ENCODE data around the gene TXLNB. TPM values are rescaled to one million over a fixed set of nuclear protein-coding genes. Genes with fewer than 3 reads are reported as not detected.

Gene TXLNB
- total RNA-seq, 1 experiment from 2014 or later, result not detected

DNA sequence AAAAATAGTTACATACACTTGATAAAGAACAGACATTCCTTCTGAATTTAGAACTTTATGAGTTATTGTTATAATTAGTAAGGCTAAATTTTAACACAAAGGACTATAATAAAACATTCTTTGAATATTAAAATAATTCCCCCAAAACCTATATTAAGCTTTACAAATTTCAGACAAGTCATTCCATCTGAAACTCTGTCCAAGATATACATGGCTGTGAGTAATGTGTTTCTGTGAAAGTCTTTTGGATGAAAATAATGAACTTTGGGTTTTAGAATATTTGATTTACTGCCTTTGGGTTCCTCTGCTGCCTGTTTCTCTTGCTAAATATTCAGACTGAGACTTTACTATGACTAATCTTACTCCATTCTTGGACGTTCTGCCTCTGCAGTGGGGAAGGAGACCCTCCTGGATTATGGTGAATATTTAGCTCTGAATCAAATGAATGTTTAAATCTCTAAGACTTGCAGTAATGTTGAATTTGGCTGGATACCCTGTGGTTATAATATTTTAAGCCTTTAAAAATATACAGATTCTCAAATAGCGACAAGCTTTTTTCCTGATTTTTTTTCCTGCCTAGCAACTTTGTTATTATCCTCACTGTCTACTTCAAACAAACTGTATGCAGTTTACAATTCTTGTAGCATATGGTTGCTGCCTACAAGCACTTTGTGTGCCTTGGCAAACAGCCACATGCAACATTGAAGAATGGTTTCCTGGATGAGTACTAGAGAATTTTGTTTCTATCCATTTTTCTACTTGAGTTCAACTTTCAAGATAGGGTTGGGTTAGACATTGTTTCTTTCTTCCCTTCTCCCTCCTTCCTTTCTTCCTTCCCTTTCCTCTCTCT, 51.4 kb downstream of the TXLNB start:
- CTCF ChIA-PET, result no interaction called here
- no peak for TF ChIP-seq POLR2AphosphoS5 (IDR thresholded peaks at IDR 0.05; ENCODE audit: low read depth, low read length)
- no peak for TF ChIP-seq SIN3A (IDR thresholded peaks at IDR 0.05; ENCODE audit: borderline replicate concordance, insufficient read depth, low read depth, low read length)
- TF ChIP-seq, protein P1, sequence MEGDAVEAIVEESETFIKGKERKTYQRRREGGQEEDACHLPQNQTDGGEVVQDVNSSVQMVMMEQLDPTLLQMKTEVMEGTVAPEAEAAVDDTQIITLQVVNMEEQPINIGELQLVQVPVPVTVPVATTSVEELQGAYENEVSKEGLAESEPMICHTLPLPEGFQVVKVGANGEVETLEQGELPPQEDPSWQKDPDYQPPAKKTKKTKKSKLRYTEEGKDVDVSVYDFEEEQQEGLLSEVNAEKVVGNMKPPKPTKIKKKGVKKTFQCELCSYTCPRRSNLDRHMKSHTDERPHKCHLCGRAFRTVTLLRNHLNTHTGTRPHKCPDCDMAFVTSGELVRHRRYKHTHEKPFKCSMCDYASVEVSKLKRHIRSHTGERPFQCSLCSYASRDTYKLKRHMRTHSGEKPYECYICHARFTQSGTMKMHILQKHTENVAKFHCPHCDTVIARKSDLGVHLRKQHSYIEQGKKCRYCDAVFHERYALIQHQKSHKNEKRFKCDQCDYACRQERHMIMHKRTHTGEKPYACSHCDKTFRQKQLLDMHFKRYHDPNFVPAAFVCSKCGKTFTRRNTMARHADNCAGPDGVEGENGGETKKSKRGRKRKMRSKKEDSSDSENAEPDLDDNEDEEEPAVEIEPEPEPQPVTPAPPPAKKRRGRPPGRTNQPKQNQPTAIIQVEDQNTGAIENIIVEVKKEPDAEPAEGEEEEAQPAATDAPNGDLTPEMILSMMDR (IDR thresholded peaks at IDR 0.05), result no peak
- TF ChIP-seq, protein P2, sequence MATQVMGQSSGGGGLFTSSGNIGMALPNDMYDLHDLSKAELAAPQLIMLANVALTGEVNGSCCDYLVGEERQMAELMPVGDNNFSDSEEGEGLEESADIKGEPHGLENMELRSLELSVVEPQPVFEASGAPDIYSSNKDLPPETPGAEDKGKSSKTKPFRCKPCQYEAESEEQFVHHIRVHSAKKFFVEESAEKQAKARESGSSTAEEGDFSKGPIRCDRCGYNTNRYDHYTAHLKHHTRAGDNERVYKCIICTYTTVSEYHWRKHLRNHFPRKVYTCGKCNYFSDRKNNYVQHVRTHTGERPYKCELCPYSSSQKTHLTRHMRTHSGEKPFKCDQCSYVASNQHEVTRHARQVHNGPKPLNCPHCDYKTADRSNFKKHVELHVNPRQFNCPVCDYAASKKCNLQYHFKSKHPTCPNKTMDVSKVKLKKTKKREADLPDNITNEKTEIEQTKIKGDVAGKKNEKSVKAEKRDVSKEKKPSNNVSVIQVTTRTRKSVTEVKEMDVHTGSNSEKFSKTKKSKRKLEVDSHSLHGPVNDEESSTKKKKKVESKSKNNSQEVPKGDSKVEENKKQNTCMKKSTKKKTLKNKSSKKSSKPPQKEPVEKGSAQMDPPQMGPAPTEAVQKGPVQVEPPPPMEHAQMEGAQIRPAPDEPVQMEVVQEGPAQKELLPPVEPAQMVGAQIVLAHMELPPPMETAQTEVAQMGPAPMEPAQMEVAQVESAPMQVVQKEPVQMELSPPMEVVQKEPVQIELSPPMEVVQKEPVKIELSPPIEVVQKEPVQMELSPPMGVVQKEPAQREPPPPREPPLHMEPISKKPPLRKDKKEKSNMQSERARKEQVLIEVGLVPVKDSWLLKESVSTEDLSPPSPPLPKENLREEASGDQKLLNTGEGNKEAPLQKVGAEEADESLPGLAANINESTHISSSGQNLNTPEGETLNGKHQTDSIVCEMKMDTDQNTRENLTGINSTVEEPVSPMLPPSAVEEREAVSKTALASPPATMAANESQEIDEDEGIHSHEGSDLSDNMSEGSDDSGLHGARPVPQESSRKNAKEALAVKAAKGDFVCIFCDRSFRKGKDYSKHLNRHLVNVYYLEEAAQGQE (IDR thresholded peaks at IDR 0.05; ENCODE audit: insufficient read depth in 1 of 2, low read depth in 2 of 2, low read length in 1 of 2), result no peak
- no peak for TF ChIP-seq TCF7L2 (IDR thresholded peaks at IDR 0.05; ENCODE audit: low read depth, low read length)
- ATAC-seq, result no peak
- intact Hi-C loops (cut with micrococcal nuclease; ENCODE audit: unreplicated experiment), result no loop called here
- no peaks in the 10 kb centered on the region for H3K9me3 ChIP-seq (ENCODE audit: control insufficient read depth, insufficient read depth, low read depth, low read length)
- in situ Hi-C loops (cut with HindIII; ENCODE audit: low pct_unique_long_range_greater_than_20kb, low sequenced_read_pairs), result no loop called here
- H3K27me3 ChIP-seq (ENCODE audit: control insufficient read depth, insufficient read depth, low read length), result peaks cover 5% of the 10 kb centered on the region; the same call in 1 of the 2 replicates
- H3K36me3 ChIP-seq (ENCODE audit: control insufficient read depth, insufficient read depth, low read length), result no peaks in the 10 kb centered on the region
- H3K27ac ChIP-seq (ENCODE audit: low read length), result no peak overlapping the region
- no TSS peak for BruUV-seq (replicated peaks)
- no peak overlapping the region for H3K4me3 ChIP-seq (ENCODE audit: low read depth in 2 of 2, low read length in 2 of 2)
- POLR2A ChIA-PET, result no interaction called here
- no peaks in the 10 kb centered on the region for H3K4me1 ChIP-seq (ENCODE audit: control insufficient read depth, insufficient read depth, low read length)
- no peak for DNase-seq (ENCODE audit: low read depth, low spot score)

DNA sequence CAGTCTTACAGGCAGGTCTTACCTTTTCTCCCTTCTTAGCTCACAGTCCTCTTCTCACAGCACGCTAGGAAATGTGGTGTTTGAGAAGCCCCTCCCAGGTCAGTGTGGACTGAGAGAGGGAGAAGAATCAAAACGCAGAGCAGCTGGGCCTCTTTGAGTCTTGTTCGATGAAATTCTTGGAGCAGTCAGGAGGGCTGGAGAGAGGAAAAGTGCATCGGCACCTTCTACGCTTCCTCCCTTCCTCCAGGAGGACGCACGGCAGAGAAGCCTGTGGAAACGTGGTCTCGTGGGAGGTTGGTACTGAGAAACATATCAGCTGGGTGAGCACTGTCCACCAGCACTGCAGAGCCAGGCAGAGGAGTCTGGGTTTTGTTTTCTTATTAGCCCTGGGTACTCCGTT, 52.7 kb downstream of the TXLNB start:
- ChIA-PET POLR2A (no interaction called here), CTCF (no interaction called here)
- H3K4me3 ChIP-seq (ENCODE audit: low read depth in 2 of 2, low read length in 2 of 2), result no peak overlapping the region
- peaks cover 4% of the 10 kb centered on the region; the same call in 1 of the 2 replicates for H3K27me3 ChIP-seq (ENCODE audit: control insufficient read depth, insufficient read depth, low read length)
- H3K4me1 ChIP-seq (ENCODE audit: control insufficient read depth, insufficient read depth, low read length), result no peaks in the 10 kb centered on the region
- H3K9me3 ChIP-seq (ENCODE audit: control insufficient read depth, insufficient read depth, low read depth, low read length), result no peaks in the 10 kb centered on the region
- no TSS peak for BruUV-seq (replicated peaks)
- no peak for DNase-seq (ENCODE audit: low read depth, low spot score)
- H3K36me3 ChIP-seq (ENCODE audit: control insufficient read depth, insufficient read depth, low read length), result no peaks in the 10 kb centered on the region
- TF ChIP-seq, protein P1 (IDR thresholded peaks at IDR 0.05), result no peak
- TF ChIP-seq POLR2AphosphoS5 (IDR thresholded peaks at IDR 0.05; ENCODE audit: low read depth, low read length) (no peak), SIN3A (IDR thresholded peaks at IDR 0.05; ENCODE audit: borderline replicate concordance, insufficient read depth, low read depth, low read length) (no peak)
- intact Hi-C loops (cut with micrococcal nuclease; ENCODE audit: unreplicated experiment) (loop anchor here (10.0 kb wide), 1 partner anchor 106 kb away; no protein-coding TSS in a partner anchor), in situ Hi-C loops (cut with HindIII; ENCODE audit: low pct_unique_long_range_greater_than_20kb, low sequenced_read_pairs) (no loop called here)
- H3K27ac ChIP-seq (ENCODE audit: low read length), result no peak overlapping the region
- no peak for ATAC-seq
